Lower leg skin (tissue), 3 donors: Measurements from ENCODE around the gene AIG1.

Experiments used
- POLR2A ChIP-seq, 2 donors: fragments of 450-650 bp; IDR thresholded peaks; one replicate each; pipeline ENCODE4 v1.6.1; 2016 to 2017; ENCODE audit warnings: antibody characterized with exemption in 2 of 2, mild to moderate bottlenecking in 1 of 2, moderate library complexity in 1 of 2
- TF ChIP-seq, protein P1 (sequence below), 3 donors: fragments of 450-650 bp; IDR thresholded peaks; one replicate each; pipeline ENCODE4 v1.5.1; 2016; ENCODE audit warnings: antibody characterized with exemption in 3 of 3, mild to moderate bottlenecking in 3 of 3, moderate library complexity in 2 of 3

DNA sequence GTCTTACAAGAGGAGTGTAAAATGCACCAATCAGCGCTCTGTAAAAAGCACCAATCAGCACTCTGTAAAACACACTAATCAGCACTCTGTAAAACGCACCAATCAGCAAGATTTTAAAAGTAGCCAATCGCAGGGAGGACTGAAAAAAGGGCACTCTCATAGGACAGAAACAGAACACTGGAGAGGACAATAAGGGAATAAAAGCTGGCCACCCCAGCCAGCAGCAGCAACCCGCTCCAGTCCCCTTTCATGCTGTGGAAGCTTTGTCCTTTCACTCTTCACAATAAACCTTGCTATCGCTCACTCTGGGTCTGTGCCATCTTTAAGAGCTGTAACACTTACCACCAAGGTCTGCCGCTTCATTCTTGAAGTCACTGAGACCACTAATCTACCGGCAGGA lies 1.7 kb upstream of the AIG1 start:
- TF ChIP-seq, protein P1, sequence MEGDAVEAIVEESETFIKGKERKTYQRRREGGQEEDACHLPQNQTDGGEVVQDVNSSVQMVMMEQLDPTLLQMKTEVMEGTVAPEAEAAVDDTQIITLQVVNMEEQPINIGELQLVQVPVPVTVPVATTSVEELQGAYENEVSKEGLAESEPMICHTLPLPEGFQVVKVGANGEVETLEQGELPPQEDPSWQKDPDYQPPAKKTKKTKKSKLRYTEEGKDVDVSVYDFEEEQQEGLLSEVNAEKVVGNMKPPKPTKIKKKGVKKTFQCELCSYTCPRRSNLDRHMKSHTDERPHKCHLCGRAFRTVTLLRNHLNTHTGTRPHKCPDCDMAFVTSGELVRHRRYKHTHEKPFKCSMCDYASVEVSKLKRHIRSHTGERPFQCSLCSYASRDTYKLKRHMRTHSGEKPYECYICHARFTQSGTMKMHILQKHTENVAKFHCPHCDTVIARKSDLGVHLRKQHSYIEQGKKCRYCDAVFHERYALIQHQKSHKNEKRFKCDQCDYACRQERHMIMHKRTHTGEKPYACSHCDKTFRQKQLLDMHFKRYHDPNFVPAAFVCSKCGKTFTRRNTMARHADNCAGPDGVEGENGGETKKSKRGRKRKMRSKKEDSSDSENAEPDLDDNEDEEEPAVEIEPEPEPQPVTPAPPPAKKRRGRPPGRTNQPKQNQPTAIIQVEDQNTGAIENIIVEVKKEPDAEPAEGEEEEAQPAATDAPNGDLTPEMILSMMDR (IDR thresholded peaks at IDR 0.05), result no peak
- TF ChIP-seq POLR2A (IDR thresholded peaks at IDR 0.05), result no peak
